Aorta (tissue), 5 donors: ENCODE data around the gene HS3ST2. TPM values are rescaled to one million over a fixed set of nuclear protein-coding genes. Genes with fewer than 3 reads are reported as not detected.

Experiments
- ATAC-seq: fragments of 200-7000 bp; cut with Tn5 transposase; one replicate; pipeline ENCODE4 v1.9.1; 2022; ENCODE audit warnings: moderate library complexity; ENCODE audit not compliant: low FRiP score
- DNase-seq, 2 donors: peaks; one replicate each; pipeline ENCODE4 v3.0.0-alpha.2; 2020
- H3K27ac ChIP-seq, 2 donors: one replicate each; pipeline ENCODE4 v1.5.1; 2013; ENCODE audit warnings: low read length in 2 of 2, mild to moderate bottlenecking in 2 of 2, moderate library complexity in 2 of 2, control low read depth in 1 of 2, inconsistent platforms in 1 of 2, low read depth in 1 of 2
- H3K27me3 ChIP-seq, 2 donors: one replicate each; pipeline ENCODE4 v1.6.1; 2013; ENCODE audit warnings: control low read depth in 1 of 2, low read length in 1 of 2, mild to moderate bottlenecking in 1 of 2, moderate library complexity in 1 of 2; ENCODE audit not compliant: insufficient read depth in 2 of 2, control insufficient read depth in 1 of 2
- H3K36me3 ChIP-seq, 2 donors: one replicate each; pipeline ENCODE4 v1.6.1; 2013; ENCODE audit warnings: control low read depth in 1 of 2, low read length in 1 of 2, mild to moderate bottlenecking in 1 of 2; ENCODE audit not compliant: insufficient read depth in 2 of 2, control insufficient read depth in 1 of 2
- H3K4me1 ChIP-seq, 2 donors: one replicate each; pipeline ENCODE4 v1.6.1; 2013; ENCODE audit warnings: low read length in 2 of 2, control low read depth in 1 of 2, mild to moderate bottlenecking in 1 of 2, moderate library complexity in 1 of 2; ENCODE audit not compliant: insufficient read depth in 2 of 2, control insufficient read depth in 1 of 2
- H3K4me3 ChIP-seq, 2 donors: one replicate each; pipeline ENCODE4 v1.5.1; 2013; ENCODE audit warnings: low read length in 2 of 2, control low read depth in 1 of 2, mild to moderate bottlenecking in 1 of 2
- H3K9me3 ChIP-seq: one replicate; pipeline ENCODE4 v1.6.1; 2013; ENCODE audit warnings: mild to moderate bottlenecking, low read length; ENCODE audit not compliant: control insufficient read depth
- WGBS, 2 donors: extraction: QIAGEN DNeasy Blood & Tissue Kit; methylation state at CpG; one replicate each; pipeline ENCODE4 v1.1.7; 2013; 5-methylcytosine and 5-hydroxymethylcytosine counted together
- intact Hi-C, 2 donors: fragments of 100-400 bp; cut with DNase I; formaldehyde crosslinking; loops; one replicate each; pipeline versions ENCODE4 v1.14.2 to v1.15.0; 2022
- polyA plus RNA-seq, 2 donors: library from polyadenylated mRNA; stranded (reverse); fragments of 200-250 nt; gene quantifications; one replicate each; pipeline ENCODE4 v1.2.3, GENCODE V29; 2013
- total RNA-seq, 2 donors: library from RNA; stranded (reverse); fragmentation: NEBNext Ultra II Directional; extraction: Animal tissue kit (Norgen Biotek cat#: 25700); gene quantifications; one replicate each; pipeline ENCODE4 v1.2.1, GENCODE V29; 2021
- donor health status: healthy with polysubstance abuse.
- donor health status: Bipolar disorder and iron deficiency.
- donor health status: DM: no; HTN: no; CAD: no.
- donor health status: DM: no; HTN: no; CAD: no.
- donor health status: DM: yes; HTN: yes; CAD: no.

The HS3ST2 gene
- total and polyA plus RNA-seq, 4 donors = 0.54 to 16.3 (median 8.3) TPM

DNA sequence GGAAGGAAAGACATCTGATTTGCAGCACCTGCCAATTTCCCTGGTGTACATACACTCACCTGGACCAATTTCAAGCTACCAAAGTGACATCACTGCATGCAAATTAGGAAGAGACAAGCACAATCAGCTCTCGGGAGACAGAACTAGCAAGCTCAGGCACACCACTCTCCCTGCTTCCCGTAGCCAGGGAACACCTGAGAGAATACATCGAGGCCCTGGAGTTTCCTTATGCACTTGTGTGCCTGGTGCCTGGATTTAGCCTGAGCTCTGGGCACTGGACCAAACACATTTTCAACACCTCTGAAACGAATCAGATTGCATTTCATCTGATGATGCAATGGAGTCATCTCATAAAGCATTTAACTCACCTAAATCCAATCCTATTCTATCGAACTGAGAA is 110.5 kb downstream of the HS3ST2 start:
- no peak for DNase-seq
- WGBS, 2 donors = 60 to 61% methylated on average over 5 of the region's 5 CpGs
- Histone ChIP-seq H3K27ac (no peak overlapping the region), H3K4me1 (no peaks in the 10 kb centered on the region), H3K4me3 (no peak overlapping the region), H3K36me3 (no peaks in the 10 kb centered on the region), H3K27me3 (no peaks in the 10 kb centered on the region), H3K9me3 (peaks cover 2% of the 10 kb centered on the region)
- no peak for ATAC-seq
- intact Hi-C loops = no loop called here

DNA sequence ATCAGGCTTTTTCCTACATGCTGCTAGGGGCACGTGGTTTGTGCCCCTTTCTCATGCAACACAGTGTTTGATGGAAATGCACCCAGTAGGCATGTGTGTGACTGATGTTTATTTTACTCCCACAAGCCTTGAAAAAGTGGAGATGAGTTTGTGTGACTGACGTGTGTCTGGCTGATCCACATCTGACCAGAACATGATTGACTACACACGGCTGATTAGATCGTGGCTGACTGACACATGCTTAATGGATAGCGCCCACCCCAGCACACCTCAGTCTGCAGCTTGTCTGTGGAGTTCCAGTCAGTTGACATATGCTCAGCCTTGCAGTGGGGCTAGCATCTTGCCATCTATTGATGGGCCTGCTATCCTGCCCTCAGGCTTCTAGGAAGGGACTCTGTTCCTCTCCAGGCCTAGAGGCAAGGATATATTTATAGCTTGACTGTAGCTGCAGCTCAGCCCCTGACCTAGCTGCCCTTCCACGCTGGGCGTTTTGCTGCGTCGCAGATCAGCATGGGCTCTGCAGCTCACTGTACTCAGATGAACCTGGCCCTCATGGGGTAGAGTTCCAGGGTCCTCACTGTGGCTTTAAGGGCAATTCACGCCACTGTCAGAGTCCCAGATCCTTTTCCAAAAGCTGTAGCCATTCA is 112.3 kb downstream of the HS3ST2 start:
- no peak for DNase-seq
- H3K4me1 ChIP-seq = no peaks in the 10 kb centered on the region
- no peak for ATAC-seq
- no peaks in the 10 kb centered on the region for H3K27me3 ChIP-seq
- peaks cover 2% of the 10 kb centered on the region for H3K9me3 ChIP-seq
- 43 to 44% methylated on average over 10 of the region's 10 CpGs for WGBS, 2 donors
- H3K36me3 ChIP-seq = no peaks in the 10 kb centered on the region
- H3K27ac ChIP-seq = no peak overlapping the region
- intact Hi-C loops = no loop called here
- H3K4me3 ChIP-seq = no peak overlapping the region

DNA sequence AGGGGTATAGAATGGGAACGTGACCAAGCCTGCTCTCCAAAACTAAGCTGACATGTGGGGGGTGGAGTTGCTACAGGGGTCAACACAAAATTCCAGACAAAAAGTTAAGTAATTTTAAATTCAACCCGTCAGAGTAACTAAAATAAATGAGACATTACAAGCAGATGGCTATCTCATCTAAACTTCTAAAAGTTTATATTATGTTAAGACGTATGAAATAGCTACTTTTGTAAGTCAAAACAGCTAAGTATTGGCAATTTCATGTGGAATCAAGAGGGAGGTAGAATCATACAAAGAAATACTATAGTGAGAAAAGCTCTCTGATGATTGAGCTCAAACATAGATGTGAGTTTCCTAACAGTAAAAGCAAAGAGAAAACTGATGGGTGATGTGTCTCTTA is 113.3 kb downstream of the HS3ST2 start:
- intact Hi-C loops = no loop called here
- Histone ChIP-seq H3K9me3 (peaks cover 2% of the 10 kb centered on the region), H3K36me3 (no peaks in the 10 kb centered on the region), H3K4me3 (no peak overlapping the region), H3K27me3 (no peaks in the 10 kb centered on the region), H3K4me1 (no peaks in the 10 kb centered on the region), H3K27ac (no peak overlapping the region)
- no peak for ATAC-seq
- 3 to 8% methylated on average over 3 of the region's 3 CpGs for WGBS, 2 donors
- no peak for DNase-seq

DNA sequence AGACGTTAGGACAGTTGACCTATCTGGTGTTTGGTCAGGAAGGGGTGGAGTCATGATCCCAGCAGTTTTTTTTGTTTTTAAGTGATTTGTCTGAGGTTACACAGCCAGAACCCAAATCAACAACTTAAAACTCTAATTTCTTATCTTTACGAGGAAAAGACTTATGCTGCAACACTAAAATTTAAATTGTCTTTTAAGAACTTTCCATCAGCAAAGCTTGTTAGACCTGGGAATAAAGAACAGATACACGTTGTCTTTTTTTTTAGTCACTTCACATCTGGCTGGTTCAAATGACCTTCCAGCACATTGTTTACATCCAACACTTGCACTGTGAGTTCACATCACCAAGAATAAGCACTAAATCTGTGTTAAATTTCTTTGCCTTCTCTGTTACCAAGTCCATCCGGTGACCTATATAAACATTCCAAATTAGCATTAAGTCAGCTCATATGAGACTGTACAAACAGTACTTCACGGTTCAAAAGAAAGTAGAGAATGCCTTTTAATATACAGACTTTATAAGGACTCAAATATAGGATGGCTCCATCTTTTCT is 115.0 kb downstream of the HS3ST2 start:
- 18 to 24% methylated on average over 5 of the region's 5 CpGs for WGBS, 2 donors

DNA sequence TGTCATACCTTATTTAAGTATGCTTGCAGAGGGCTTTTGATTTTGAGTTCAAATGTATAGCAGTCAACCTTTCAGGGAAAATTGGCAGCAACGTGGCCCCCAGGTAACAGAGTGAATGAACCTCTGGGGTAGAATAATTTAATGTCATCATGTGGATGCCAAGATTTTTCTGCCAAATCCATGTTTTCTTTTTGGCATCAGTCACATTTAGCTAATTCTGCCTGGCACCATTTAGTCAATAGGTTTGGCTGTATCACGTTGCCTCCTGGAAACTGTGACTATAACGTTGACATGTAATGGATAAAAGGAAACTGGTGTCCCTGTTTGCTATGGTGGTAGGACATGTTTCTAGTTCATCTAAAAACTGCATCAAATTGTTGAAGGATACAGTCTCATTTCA is 115.5 kb downstream of the HS3ST2 start:
- no peak overlapping the region for H3K27ac ChIP-seq
- DNase-seq (no peak), ATAC-seq (no peak)
- no peak overlapping the region for H3K4me3 ChIP-seq
- no peaks in the 10 kb centered on the region for H3K27me3 ChIP-seq
- H3K4me1 ChIP-seq = no peaks in the 10 kb centered on the region
- intact Hi-C loops = no loop called here
- no peaks in the 10 kb centered on the region for H3K36me3 ChIP-seq
- H3K9me3 ChIP-seq = no peaks in the 10 kb centered on the region
- 10 to 19% methylated on average over 3 of the region's 3 CpGs for WGBS, 2 donors

More for the DNA sequence above, 115.0 kb downstream of the HS3ST2 start:
- no peaks in the 10 kb centered on the region for H3K4me1 ChIP-seq
- H3K4me3 ChIP-seq = no peak overlapping the region
- intact Hi-C loops = no loop called here
- H3K27ac ChIP-seq = no peak overlapping the region
- ATAC-seq = no peak
- H3K9me3 ChIP-seq = no peaks in the 10 kb centered on the region
- H3K27me3 ChIP-seq = no peaks in the 10 kb centered on the region
- no peaks in the 10 kb centered on the region for H3K36me3 ChIP-seq
- no peak for DNase-seq

DNA sequence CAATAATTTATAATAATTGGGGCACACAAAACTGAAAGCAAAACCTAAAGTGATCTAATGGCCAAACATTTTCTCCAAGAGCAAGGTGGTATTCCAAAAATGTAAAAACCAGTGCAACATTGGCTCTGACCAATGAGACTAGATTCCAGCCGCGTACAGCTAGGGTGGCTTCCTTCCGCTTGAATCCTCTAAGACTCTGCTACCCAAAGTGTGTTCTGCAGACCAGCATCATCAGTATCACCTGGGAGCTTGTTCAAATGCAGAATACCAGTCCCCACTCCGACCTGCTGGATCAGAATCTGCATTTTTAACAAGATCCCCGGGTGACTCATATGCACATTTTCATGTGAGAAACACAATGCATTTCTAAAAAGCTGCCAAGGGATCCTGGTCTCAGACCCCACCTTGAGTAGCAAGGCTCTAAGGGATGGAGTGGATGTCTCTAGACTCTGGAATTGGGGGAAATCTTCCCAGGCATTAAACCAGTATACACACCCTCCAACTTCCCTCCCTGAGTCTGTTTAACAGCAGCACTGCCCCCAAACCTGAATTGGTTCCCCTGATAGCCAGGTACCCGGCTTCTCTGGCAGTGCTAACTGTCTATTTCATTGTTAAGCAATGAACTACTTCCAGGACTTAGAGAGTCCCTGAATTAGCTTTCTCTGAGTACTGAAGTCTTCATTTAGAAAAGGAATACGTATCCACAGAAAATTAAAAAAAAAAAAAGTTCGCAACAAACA is 118.2 kb downstream of the HS3ST2 start:
- Histone ChIP-seq H3K9me3 (peaks cover 1% of the 10 kb centered on the region), H3K27me3 (no peaks in the 10 kb centered on the region), H3K4me3 (no peak overlapping the region), H3K27ac (no peak overlapping the region), H3K36me3 (no peaks in the 10 kb centered on the region), H3K4me1 (no peaks in the 10 kb centered on the region)
- intact Hi-C loops = no loop called here
- no peak for ATAC-seq
- DNase-seq = no peak
- 19 to 33% methylated on average over 8 of the region's 8 CpGs for WGBS, 2 donors

DNA sequence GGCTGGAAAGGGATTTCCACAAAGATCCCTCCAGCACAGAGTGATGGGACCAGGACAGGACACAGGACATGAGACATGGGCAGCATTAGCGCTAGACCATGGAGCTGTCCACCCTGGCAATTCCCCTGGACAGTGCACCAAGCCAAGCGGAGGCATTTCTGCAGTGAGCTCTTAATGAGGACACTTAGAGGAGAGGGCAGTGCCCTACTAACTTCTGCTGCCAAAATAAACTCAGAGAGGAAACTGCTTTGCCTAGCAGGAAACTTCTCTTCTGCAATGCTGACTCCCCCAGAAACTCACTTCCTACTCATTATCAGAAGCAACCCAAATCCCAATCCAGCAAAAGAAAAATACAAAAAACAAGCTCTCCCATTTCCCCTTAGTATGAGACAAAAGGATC is 119.2 kb downstream of the HS3ST2 start:
- peaks cover 1% of the 10 kb centered on the region for H3K9me3 ChIP-seq
- WGBS, 2 donors = 32 to 40% methylated on average over 2 of the region's 2 CpGs
- no peaks in the 10 kb centered on the region for H3K36me3 ChIP-seq
- no peak overlapping the region for H3K4me3 ChIP-seq
- H3K27me3 ChIP-seq = no peaks in the 10 kb centered on the region
- DNase-seq = no peak
- no peak overlapping the region for H3K27ac ChIP-seq
- no peak for ATAC-seq
- intact Hi-C loops = no loop called here
- no peaks in the 10 kb centered on the region for H3K4me1 ChIP-seq

DNA sequence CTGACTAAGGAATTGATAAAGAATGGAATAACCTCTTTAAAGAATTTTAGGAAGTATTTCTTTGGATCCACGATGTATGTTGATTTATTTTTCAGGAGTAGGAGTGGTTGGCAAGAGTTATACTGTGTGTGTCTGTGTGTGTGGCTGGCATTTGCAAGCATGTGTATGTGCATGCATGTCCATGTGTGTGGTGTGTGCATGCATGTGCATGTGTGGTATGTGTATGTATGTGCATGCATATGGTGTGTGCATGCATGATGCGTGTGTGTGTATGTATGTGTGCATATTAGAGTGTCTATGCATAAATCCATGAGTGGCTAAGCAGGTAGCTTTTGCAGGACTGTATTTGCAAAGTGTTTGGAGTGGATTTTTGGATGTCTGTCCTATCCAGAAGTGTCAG is 120.8 kb downstream of the HS3ST2 start:
- Histone ChIP-seq H3K36me3 (no peaks in the 10 kb centered on the region), H3K4me3 (no peak overlapping the region), H3K27ac (no peak overlapping the region), H3K27me3 (no peaks in the 10 kb centered on the region), H3K4me1 (no peaks in the 10 kb centered on the region), H3K9me3 (peaks cover 1% of the 10 kb centered on the region)
- WGBS, 2 donors = 73 to 75% methylated on average over 2 of the region's 2 CpGs
- ATAC-seq = no peak
- DNase-seq = no peak
- intact Hi-C loops = no loop called here

DNA sequence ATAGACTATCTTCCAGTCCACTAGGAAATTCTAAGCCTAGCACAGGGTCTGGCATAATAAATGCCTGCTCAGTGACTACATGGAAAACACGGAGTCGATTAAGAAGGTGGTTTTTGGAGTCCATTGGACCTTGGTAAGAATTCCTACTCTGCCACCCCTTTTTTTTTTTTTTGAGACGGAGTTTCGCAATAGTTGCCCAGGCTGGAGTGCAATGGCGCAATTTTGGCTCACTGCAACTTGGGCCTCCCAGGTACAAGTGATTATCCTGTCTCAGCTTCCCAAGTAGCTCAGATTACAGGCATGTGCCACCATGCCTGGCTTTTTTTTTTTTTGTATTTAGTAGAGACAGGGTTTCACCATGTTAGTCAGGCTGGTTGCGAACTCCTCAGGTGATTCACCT is 123.2 kb downstream of the HS3ST2 start:
- intact Hi-C loops = no loop called here
- no peak overlapping the region for H3K4me3 ChIP-seq
- WGBS, 2 donors = 73 to 81% methylated on average over 5 to 6 of the region's 6 CpGs
- peaks cover 1% of the 10 kb centered on the region for H3K9me3 ChIP-seq
- H3K36me3 ChIP-seq = no peaks in the 10 kb centered on the region
- H3K4me1 ChIP-seq = no peaks in the 10 kb centered on the region
- no peak for ATAC-seq
- H3K27ac ChIP-seq = no peak overlapping the region
- H3K27me3 ChIP-seq = no peaks in the 10 kb centered on the region
- no peak for DNase-seq
